Esophagus squamous epithelium (tissue), 4 donors: ENCODE measurements around the gene RTN4RL1.

ENCODE experiments used
- POLR2A ChIP-seq, 4 donors: fragments of 450-650 bp; IDR thresholded peaks; one replicate each; pipeline ENCODE4 v1.6.1; 2017; ENCODE audit warnings: antibody characterized with exemption in 4 of 4, mild to moderate bottlenecking in 4 of 4, moderate library complexity in 3 of 4
- TF ChIP-seq, protein P1 (sequence below), 6 experiments: fragments of 450-650 bp in 4 of 6; fragments of 200-600 bp in 2 of 6; sonication (generic) in 2 of 6; IDR thresholded peaks; one replicate each; pipeline ENCODE4 v1.5.1; 2016 to 2019; ENCODE audit warnings: antibody characterized with exemption in 6 of 6, mild to moderate bottlenecking in 4 of 6, moderate library complexity in 4 of 6

DNA sequence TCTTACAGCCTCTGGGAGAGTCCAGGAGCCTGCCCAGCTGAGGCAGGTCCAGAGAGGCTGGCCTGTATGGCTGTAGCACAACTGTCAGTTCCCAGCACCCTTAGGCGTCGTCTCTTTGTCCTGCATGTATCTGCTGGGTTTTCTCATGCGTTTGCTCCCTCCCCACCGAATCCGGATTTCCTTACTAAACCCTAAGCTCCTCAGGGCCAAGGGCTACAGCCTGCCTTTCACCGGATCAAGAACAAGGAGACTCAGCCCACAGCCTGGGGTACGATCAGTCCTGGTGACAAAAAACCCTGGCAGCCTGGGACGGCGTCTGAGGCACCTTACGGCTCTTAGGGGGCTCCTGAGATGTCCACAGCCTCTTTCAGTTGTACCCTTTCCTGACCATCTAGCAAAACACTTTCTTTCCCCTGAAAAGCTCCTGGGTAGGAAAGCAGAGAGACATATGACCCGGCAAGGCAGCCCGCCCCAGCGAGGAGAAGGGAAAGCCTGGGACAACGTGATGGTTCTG, 42.0 kb upstream of the RTN4RL1 start:
- TF ChIP-seq, protein P1, sequence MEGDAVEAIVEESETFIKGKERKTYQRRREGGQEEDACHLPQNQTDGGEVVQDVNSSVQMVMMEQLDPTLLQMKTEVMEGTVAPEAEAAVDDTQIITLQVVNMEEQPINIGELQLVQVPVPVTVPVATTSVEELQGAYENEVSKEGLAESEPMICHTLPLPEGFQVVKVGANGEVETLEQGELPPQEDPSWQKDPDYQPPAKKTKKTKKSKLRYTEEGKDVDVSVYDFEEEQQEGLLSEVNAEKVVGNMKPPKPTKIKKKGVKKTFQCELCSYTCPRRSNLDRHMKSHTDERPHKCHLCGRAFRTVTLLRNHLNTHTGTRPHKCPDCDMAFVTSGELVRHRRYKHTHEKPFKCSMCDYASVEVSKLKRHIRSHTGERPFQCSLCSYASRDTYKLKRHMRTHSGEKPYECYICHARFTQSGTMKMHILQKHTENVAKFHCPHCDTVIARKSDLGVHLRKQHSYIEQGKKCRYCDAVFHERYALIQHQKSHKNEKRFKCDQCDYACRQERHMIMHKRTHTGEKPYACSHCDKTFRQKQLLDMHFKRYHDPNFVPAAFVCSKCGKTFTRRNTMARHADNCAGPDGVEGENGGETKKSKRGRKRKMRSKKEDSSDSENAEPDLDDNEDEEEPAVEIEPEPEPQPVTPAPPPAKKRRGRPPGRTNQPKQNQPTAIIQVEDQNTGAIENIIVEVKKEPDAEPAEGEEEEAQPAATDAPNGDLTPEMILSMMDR (IDR thresholded peaks at IDR 0.05), result no peak
- no peak for TF ChIP-seq POLR2A (IDR thresholded peaks at IDR 0.05)
